GM18511 (cell line): ENCODE results near the gene PRKCA.
"Not testable (repeated sequence)": the region's sequence is repeated elsewhere in the genome, so short reads cannot be mapped to it uniquely, and the experiment has no call there.

ENCODE experiments used
- ATAC-seq: cut with Tn5 transposase; IDR thresholded peaks from one replicate; pipeline ENCODE4 v1.9.1; 2021; ENCODE audit warnings: mild to moderate bottlenecking, moderate library complexity; ENCODE audit not compliant: unreplicated experiment

Gene PRKCA

DNA sequence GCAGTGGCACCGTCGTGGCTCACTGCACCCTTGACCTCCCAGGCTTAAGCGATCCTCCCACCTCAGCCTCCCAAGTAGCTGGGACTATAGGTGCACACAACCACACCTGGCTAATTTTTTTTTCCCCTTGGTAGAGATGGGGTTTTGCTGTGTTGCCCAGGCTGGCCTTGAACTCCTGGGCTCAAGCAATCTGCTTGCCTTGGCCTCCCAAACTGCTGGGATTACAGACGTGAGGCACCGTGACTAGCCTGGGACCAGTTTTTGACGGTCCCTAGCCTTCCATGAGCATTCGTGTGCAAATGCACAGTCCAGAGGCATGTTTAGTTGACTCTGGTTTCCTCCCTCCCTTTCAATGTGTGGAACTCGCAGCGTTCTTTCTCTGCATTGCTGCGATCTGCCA, 48.2 kb downstream of the PRKCA start:
- not testable (repeated sequence) for ATAC-seq

DNA sequence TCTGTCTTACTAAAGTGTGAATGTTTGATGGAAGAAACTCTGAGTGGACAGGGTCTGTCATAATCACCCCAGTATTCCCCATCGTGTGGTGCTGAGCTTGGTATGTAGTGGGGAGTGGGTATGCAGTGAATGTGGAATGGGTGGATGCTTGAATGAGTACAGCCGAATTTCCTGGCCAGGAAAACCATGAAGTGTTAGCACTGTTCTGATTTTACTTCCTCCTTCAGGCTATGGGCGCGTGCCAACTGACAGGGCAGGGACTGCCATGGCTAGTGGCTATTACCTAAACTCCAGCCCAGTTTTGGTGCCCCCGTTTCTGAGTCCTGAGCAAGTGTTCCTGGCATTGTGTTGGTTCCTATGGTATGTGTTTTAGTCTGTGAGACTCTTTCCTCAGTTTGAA, 48.6 kb downstream of the PRKCA start:
- ATAC-seq, result no peak

DNA sequence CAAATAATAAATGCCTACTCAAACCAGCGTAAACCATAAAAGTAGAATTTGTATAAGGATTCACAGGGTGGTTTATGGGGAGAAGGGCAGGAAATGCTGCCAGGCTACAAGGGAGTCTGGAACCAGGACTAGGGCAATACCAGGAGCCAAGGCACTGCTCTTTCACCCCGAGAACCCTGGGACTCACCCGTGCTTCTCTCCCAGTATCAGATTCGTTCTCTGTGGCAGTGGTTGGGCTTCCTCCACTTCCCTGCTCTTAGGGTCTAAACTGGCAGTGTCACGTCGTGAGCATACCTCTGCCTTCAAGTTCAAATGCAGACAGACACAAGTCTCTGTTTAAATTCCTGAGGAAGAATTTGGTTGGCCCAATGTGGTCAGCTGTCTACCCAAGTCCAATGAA, 49.3 kb downstream of the PRKCA start:
- ATAC-seq, result no peak

DNA sequence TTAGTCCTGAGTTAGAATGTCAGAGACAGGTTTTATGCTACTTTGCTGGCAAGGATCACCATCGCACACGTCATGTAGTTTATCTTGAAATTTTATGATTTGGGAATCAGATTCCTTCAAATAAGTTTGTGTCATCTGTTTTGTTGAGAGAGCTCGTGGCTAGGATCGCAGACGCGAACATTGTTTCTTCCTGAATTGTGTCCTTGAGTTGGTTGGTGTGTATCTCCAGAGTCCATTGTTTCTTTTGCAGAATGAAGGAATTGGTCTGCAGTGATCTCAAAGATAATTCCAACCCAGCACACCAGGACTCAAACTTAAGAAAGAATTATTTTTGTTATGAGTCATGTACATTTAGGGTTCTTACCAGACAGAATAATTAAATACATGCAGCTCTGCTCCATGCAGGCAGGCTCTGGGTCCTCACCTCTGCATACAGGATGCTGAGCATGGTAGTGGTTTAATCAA, 51.6 kb downstream of the PRKCA start:
- ATAC-seq, result no peak

DNA sequence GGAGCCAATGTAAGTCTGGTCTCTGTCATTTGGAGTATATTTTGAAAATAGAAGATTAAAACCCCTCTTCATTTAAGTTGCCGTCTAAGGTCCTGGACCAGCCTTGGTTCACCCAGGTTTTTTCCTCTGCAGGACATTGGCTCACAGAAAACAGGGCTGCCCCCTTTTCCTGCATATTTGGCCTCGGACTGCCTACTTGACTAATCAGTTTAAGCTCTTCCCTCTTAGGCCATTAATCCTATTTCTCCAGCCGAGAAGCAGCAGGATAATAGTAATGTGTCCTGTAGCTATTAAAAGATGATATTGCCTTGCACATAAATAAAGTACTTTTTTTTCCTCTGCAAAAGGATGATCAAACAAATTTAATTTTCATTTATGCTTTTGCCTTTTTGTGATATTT, 52.1 kb downstream of the PRKCA start:
- no peak for ATAC-seq

DNA sequence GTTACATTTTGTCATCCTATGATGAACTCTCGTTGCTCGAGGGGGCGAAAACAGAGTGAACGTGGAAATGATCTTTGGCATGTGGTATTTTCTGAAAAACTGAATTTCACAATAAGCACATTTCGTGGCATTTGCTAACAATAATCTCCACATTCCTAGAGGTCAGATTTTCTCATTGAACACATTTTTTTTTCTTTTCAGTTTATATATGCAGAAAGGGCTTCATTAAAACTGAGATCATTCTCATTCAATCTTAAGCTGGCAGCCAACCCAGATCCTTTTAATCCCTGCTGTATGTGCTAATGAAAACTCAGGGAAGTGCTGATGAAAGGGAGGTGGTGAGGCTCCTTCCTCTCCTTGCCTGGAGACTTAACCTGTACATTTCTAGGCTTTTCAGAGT, 52.6 kb downstream of the PRKCA start:
- ATAC-seq, result no peak

DNA sequence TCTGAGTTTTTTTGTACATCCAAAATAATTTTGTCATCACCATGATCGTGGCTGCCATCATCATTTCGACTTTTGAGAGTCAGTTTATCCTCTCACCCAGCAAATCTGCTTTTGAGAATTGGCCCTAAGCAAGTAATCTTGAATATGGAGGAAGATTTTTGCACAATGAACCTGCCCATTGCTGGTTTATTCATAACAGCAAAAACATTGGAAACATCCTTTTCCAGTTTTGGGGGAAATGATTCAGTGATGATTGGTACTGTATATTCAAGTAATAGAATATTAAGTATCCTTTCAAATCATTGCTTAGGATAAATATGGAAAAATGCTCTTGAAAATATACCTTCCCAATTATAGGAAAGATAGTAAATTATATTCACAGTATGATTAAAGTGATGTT, 53.1 kb downstream of the PRKCA start:
- ATAC-seq, result no peak

DNA sequence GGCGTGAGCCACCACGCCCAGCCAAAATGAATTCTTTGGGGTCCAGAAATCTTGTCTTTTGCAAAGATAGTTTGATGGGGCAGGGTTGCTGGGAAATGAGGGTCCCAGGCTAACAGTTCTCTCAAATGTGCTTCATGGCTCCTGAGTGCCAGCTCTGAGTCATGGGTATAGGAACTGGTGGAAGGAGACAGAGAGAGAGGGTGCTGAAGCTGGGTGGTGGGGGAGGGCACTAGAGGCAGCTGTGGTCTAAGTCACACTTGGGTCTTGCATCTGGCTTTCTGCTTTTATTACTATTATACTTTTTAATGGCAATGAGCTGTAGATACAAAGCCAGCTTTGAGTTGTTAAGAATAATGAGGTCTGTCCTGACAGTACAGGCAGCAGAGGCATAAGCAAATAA, 54.6 kb downstream of the PRKCA start:
- ATAC-seq, result no peak

DNA sequence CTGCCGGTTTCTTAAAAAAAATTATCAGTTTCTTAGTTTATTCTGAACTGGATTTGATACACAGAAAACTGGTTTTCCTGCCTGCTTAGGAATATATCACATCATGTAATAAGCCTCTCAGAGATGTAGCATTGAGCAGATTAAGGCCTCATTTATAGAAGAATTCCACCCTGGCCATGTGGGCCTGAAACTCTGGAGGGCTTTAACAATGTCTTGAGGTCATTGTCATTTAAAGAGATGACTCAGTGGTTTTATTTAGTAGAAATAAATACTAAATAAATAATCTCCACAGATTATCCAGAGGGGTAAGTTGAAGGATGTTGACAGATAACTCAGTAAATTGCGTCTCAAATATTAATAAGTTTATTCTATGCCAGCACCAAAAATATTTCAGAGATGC, 56.9 kb downstream of the PRKCA start:
- ATAC-seq, result no peak

DNA sequence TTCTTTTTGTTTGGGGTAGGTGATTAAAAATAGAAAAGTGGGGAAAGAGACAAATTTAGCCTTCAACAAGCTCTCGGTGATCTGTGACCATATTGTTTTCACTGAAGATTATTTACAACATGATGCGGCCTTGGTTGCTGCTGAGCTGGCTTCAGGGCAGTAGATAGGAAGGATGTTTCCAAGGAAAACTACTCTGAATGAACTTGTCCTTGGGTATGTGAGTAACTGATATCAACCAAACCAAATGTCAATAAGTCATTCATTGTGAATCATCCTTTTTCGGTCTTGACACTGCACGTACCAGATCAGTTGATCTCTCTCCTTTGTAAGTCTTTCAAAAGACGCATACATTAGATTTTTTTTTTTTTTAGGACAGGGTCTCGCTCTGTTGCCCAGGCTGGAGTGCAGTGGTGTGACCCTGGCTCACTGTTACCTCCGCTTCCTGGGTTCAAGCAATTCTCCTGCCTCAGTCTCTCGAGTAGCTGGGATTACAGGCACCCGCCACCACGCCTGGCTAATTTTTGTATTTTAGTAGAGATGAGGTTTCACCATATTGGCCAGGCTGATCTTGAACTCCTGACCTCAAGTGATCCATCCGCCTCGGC, 58.6 kb downstream of the PRKCA start:
- ATAC-seq, result not testable (repeated sequence)

DNA sequence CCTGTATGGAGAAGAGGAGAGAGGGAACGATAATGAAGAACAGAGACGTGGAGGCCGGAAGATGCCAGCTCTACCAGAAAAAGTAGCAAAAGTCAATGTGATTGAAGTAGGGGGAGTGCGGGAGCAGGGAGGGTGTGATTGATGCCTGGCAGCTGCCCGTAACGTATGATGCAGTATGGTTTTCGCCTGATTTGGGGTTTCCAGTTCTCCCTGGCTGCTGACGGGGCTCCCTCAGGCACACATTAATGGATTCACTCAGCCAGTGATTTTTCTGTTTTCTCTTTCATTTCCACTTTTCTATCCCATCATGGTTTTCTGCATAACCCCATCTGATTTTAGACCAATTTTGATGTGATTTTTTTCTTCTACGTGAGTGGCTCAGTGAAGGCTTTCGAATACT, 62.1 kb downstream of the PRKCA start:
- no peak for ATAC-seq

DNA sequence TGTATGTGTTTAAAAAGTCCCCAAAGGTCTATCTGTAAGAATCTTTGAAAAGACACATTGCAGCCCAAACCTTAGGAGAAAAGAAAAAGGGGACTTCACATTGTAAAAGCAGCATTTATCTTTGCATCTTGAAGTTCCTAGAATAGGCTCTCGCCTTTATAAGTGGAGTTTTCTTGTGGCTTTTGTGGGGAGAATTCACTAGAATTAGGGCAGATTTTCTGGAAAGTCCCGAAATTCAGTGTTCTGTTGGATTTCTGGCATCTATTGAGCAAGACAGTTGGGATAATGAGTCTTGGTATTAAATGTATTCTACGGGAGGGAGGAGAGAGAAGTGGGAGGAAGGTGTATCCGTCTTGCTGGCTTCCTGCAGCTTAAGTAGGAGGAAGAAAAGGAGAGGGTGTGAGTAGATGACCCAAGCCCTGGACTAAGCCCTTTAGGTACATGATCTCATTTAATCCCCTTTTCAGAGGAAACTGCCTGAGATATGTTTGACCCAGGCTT, 62.6 kb downstream of the PRKCA start:
- no peak for ATAC-seq

DNA sequence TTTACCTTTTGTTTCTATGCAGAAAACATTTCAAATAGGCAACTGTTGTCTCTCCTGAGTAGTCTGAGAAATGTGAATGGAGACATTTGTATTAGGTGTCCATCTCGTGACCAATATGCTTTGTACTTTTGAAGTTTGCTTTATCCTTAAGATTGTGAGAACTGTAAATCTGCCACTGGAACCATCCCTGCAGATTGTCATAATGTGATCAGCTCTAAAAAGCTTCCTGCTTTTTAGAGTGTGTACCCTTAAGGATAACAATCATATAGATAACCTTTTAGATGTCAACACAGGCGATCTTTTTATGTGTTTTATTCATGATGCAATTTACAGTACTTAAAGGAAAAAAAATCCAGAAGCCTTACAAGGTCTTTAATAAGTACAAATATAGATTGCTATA, 63.5 kb downstream of the PRKCA start:
- no peak for ATAC-seq

DNA sequence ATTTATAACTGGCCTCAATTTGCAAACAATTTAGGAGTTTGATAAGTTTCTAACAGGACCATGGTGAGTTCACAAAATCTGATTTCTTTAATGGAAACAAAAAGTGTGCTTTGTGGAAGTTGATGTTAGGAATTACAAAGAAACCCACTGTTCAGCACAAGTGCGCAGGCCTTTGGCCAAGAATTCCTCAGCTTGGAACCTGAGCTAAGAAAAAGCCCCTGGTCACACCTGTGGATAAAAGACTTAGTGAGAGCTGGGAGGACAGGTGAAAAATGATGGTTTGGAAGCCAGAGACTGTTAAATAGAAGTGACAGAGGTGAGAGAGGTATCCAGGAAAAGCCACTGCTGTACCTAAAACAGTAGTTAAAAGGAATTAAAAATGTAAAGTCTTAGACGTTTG, 64.7 kb downstream of the PRKCA start:
- no peak for ATAC-seq

DNA sequence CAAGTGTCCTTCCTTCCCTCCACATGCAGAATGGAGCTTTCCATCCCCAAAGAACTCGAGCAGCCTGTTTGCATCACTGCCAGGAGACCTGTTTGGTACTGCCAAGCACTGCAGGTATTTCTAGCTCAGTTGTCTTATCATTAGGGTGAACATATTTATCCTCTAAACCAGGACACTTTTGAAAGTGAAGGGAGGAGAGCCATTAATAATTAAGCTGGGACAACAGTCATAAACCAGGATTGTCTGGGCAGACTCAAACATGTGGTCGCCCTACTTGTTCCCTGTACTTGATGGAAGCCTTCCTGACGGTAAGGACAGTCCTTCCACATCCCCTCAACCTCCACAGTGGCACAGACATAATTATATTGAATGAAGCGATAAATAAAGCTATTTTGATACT, 67.4 kb downstream of the PRKCA start:
- no peak for ATAC-seq

DNA sequence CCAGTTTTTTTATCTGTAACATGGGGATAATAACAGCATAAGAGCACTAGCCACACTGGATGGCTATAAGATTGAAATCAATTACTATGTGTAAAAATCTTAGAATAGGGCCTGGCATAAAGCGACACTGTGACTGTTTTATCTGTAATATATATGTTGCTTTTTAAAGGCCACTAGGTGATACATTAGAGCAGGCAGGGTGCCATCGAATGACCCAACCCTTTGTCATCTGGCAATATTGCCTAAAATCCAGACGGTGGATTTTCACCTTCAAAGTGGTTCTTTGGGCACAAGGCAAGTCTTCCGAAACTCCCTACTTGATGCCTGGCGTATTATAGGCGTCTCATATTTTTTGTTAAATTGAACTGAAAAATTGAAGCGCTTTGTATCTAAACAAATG, 69.1 kb downstream of the PRKCA start:
- ATAC-seq, result no peak

DNA sequence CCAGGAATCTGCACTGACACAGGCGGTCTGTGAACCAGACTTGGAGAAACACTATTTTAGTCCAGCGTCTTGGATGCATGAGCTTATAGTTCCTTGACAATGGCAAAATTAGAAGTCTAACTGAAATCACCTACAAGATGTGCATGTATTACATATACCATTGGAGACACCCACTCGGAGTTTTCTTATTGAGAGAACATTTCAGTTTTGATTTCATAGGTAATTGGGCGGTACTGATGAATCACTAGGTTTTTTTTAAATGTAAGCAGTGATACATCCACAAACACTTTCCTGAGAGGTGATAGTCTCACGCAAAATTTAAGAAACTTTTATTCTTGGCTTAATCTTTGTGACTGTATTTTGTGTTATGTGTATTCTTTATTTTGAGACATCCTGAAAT, 69.8 kb downstream of the PRKCA start:
- no peak for ATAC-seq

DNA sequence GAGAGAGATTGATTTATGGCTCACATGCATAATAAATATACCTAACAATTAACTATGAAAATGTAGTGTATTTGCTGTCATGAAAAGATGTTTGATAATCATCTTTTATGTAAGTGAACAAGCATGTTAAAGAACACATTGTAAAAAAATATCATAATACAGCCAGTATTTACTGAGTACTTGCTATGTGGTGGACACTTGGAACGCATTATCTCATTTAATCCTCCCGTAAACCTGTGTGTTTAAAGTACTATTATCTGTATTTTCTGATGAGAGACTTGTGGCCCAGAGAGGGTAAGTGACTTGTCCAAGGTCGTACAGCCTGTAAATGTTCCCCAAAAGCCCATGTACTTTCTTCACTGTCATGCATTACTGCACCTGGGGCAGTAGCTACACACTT, 70.7 kb downstream of the PRKCA start:
- no peak for ATAC-seq

DNA sequence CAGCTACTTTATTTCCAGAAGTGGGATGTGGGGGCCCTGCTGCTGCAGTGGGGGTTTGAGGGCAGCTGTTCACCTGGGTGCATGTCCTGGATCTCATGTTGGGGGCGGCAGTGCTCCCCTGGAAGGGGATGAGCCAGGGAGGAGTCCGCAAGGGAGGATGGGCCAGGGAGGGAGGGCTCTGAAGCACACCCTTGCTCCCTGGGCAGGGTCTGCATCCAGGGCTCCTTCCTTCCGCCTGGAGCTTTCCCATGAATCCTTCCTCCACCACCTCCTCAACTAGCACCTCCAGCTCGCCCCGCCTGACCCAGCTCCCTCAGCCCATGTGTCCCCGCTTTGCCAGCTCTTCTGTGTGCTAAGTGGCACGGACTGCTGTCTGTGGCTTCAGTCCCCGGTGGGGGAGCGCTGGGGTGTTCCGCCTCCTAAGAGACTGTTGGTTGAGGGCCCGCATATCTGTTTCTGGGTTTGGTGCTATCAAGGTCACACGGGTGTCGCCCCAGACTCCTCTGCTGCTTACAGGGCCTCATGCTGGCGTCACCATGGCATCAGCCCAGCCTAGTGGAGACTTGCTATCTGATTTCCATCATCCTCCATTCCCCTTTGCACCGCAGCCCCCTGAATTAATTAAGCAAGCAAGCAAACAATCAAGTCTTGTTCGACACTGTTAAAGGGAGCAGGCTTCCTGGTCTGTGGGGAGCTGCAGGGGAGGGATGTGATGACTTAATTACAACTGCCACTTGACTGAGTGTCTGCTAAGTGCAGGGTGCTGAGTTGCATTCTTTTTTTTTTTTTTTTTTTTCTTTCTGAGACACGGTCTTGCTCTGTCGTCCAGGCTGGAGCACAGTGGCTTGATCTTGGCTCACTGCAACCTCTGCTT, 71.8 kb downstream of the PRKCA start:
- no peak for ATAC-seq

DNA sequence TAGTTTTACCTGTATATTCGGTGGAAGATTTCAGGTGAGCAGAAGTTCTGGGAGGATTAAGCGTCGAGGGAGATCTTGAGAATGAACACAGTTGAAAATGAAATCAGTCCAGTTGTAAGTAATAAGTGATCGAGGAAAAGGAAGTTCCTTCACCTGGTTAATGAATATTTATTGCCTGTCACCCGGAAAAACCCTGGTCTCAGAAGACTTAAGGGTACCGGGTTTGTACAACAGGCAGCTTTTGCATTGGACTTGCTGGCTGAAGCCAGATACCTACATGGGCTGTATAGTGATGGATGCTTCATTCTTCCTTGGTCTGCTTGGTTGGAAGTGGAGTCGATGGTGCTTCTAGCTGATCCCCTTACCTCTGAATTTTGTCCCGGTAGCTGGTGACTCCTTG, 72.7 kb downstream of the PRKCA start:
- no peak for ATAC-seq

DNA sequence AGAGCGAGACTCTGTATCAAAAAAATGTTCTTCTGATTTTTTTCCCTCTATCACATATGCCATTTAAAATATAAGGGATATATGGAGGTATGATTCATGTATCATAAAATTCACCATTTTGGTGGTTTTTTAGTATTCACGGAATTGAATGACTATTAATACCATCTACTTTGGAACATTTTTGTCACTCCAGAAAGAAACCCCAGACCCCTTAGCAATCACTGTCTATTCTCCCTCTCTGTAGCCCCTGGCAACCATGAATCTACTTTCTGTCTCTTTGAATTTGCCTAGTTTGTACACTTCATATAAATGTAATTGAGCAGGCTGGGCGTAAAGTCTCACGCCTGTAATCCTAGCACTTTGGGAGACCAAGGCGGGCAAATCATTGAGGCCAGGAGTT, 75.9 kb downstream of the PRKCA start:
- no peak for ATAC-seq

DNA sequence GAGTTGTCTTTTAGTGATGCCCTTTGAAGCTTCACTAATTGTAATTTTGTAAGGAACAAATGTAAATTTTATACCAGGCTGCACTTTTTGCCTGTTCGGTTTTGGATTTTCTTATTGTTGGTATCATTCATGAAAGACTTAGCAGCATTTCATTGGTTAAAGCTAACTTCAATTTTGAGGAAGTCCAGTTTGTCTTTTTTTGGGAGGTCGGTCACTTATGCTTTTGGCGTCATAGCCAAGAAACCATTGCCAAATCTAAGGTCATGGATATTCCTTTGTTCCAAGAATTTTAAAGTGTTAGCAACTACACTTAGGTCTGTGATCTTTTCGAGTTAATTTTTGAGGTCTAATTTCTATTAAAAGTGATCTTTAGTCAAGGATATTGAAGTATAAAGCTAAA, 77.1 kb downstream of the PRKCA start:
- ATAC-seq, result no peak
